Measurements from ENCODE around the gene TMEM167A. TPM values are rescaled to one million over a fixed set of nuclear protein-coding genes. Genes with fewer than 3 reads are reported as not detected.

Gene TMEM167A
- total RNA-seq, 1 donor from 2014 or later, result 113 TPM

- peak overlapping the region; percentile 59 for H3K27ac Mint-ChIP-seq (ENCODE audit: unreplicated experiment)
- TF ChIP-seq CTCF (IDR thresholded peaks at IDR 0.05), result no peak
- H3K4me3 Mint-ChIP-seq (ENCODE audit: unreplicated experiment), result no peak overlapping the region
- H3K9me3 Mint-ChIP-seq (ENCODE audit: low read depth), result peaks cover 7% of the 10 kb centered on the region
- no peak for DNase-seq (ENCODE audit: low spot score)
- no peaks in the 10 kb centered on the region for H3K27me3 Mint-ChIP-seq (ENCODE audit: low read depth)
- peaks cover 19% of the 10 kb centered on the region for H3K4me1 Mint-ChIP-seq (ENCODE audit: low read depth)
- H3K36me3 Mint-ChIP-seq (ENCODE audit: low read depth), result peaks cover 2% of the 10 kb centered on the region
Observed at GRCh38 chr5:83015676-83016075, 61.5 kb downstream of the TMEM167A start.

GRCh38 chr5:83011985-83012384 lies 65.2 kb downstream of the TMEM167A start:
- peaks cover 22% of the 10 kb centered on the region for H3K4me1 Mint-ChIP-seq (ENCODE audit: low read depth)
- H3K36me3 Mint-ChIP-seq (ENCODE audit: low read depth), result no peaks in the 10 kb centered on the region
- no peak overlapping the region for H3K4me3 Mint-ChIP-seq (ENCODE audit: unreplicated experiment)
- DNase-seq (ENCODE audit: low spot score), result no peak
- no peak for TF ChIP-seq CTCF (IDR thresholded peaks at IDR 0.05)
- no peaks in the 10 kb centered on the region for H3K27me3 Mint-ChIP-seq (ENCODE audit: low read depth)
- H3K27ac Mint-ChIP-seq (ENCODE audit: unreplicated experiment), result no peak overlapping the region
- H3K9me3 Mint-ChIP-seq (ENCODE audit: low read depth), result peaks cover 3% of the 10 kb centered on the region

- peaks cover 3% of the 10 kb centered on the region for H3K9me3 Mint-ChIP-seq (ENCODE audit: low read depth)
- no peaks in the 10 kb centered on the region for H3K27me3 Mint-ChIP-seq (ENCODE audit: low read depth)
- TF ChIP-seq CTCF (IDR thresholded peaks at IDR 0.05), result no peak
- H3K27ac Mint-ChIP-seq (ENCODE audit: unreplicated experiment), result no peak overlapping the region
- H3K4me1 Mint-ChIP-seq (ENCODE audit: low read depth), result peaks cover 5% of the 10 kb centered on the region
- H3K4me3 Mint-ChIP-seq (ENCODE audit: unreplicated experiment), result no peak overlapping the region
- no peak for DNase-seq (ENCODE audit: low spot score)
- no peaks in the 10 kb centered on the region for H3K36me3 Mint-ChIP-seq (ENCODE audit: low read depth)
Observed at GRCh38 chr5:83009408-83009807, 67.8 kb downstream of the TMEM167A start.

DNA sequence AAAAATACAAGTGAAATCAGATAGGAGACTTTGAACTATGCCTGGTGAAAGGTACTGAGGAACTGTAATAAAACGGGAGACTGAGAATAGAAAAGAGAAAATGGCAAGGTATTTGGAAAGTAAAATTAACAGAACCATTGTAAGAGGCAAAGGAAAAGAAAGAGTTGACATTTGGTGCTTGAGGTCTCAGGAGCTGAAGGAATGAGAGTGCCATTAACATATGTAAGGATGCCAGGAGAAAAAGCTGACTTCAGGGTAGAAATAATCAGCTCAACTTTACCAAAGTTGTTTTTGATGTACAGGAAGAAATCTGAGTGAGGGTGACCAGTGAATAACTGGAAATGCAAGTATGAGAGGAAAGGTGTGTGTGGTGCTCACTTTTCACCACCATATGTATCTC lies 69.4 kb downstream of the TMEM167A start:
- no peak for DNase-seq (ENCODE audit: low spot score)
- Mint-ChIP-seq H3K4me3 (ENCODE audit: unreplicated experiment) (no peak overlapping the region), H3K36me3 (ENCODE audit: low read depth) (no peaks in the 10 kb centered on the region), H3K4me1 (ENCODE audit: low read depth) (peaks cover 5% of the 10 kb centered on the region), H3K9me3 (ENCODE audit: low read depth) (peaks cover 3% of the 10 kb centered on the region), H3K27me3 (ENCODE audit: low read depth) (no peaks in the 10 kb centered on the region), H3K27ac (ENCODE audit: unreplicated experiment) (no peak overlapping the region)
- no peak for TF ChIP-seq CTCF (IDR thresholded peaks at IDR 0.05)

DNA sequence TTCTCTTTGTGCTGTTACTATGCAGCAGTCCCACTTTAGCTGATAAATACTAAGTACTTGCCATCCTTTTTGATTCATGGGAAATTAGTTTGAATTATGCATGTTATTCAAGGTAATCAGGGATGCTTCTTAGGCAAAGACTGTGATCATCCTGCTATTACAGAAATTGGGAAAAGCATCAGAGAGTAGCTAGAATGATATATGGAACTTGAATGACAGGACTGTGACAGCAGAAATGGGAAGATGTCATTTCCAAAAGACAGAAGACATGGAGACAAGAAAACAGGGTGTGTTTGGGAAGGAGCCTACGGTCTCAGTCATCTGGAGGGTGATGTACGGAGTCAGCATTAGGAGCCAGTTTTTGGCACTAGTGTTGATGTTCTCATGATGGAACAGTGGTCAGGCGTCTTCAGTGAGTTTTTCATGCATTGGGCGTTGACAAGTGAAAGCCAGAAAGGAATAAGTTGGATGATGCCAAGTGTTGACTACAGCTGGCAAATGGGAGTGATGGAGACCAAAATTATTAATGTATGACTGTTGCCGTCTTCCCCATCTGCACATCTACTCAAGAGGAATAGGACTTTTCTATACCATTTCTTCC lies 70.4 kb downstream of the TMEM167A start:
- no peaks in the 10 kb centered on the region for H3K36me3 Mint-ChIP-seq (ENCODE audit: low read depth)
- DNase-seq (ENCODE audit: low spot score), result no peak
- TF ChIP-seq CTCF (IDR thresholded peaks at IDR 0.05), result no peak
- H3K9me3 Mint-ChIP-seq (ENCODE audit: low read depth), result peaks cover 3% of the 10 kb centered on the region
- H3K4me1 Mint-ChIP-seq (ENCODE audit: low read depth), result peaks cover 5% of the 10 kb centered on the region
- no peak overlapping the region for H3K27ac Mint-ChIP-seq (ENCODE audit: unreplicated experiment)
- no peaks in the 10 kb centered on the region for H3K27me3 Mint-ChIP-seq (ENCODE audit: low read depth)
- H3K4me3 Mint-ChIP-seq (ENCODE audit: unreplicated experiment), result no peak overlapping the region
